T-helper 2 cell treated with Interferon-gamma antibody and Interleukin-4, amounts not matched to agents 5 μg/mL and 100 μg/mL, for 36 hours (primary cell): Measurements from ENCODE around the gene SKOR1.

Experiments
- DNase-seq: peaks from one replicate; pipeline ENCODE4 v3.0.0; 2021; ENCODE audit warnings: low spot score
- H3K27ac Mint-ChIP-seq: one replicate; pipeline ENCODE4 v1.8.0; 2021; ENCODE audit warnings: mild to moderate bottlenecking, mixed read lengths
- H3K27me3 Mint-ChIP-seq: one replicate; pipeline ENCODE4 v1.8.0; 2021; ENCODE audit warnings: low read depth, mixed read lengths
- H3K36me3 Mint-ChIP-seq: one replicate; pipeline ENCODE4 v1.8.0; 2021; ENCODE audit warnings: low read depth, mixed read lengths
- H3K4me1 Mint-ChIP-seq: one replicate; pipeline ENCODE4 v1.8.0; 2021; ENCODE audit warnings: low read depth, mixed read lengths
- H3K4me3 Mint-ChIP-seq: one replicate; pipeline ENCODE4 v1.8.0; 2022; ENCODE audit warnings: mild to moderate bottlenecking, moderate library complexity, mixed read lengths
- H3K9me3 Mint-ChIP-seq: one replicate; pipeline ENCODE4 v1.8.0; 2021; ENCODE audit warnings: mixed read lengths

Gene SKOR1

GRCh38 chr15:67824976-67825880 lies at the start of gene SKOR1:
SKOR1 (plus strand) TSS chr15:67825509; CDS start chr15:67825603, 94 bp downstream.
- peaks cover 73% of the 10 kb centered on the region for H3K27me3 Mint-ChIP-seq
- H3K4me3 Mint-ChIP-seq = peak within 1 kb of the TSS; percentile 71
- peaks cover 14% of the 10 kb centered on the region for H3K4me1 Mint-ChIP-seq
- peak within 1 kb of the TSS; percentile 67 for H3K27ac Mint-ChIP-seq
- DNase-seq = no peak
- peaks cover 6% of the 10 kb centered on the region for H3K36me3 Mint-ChIP-seq
- no peaks in the 10 kb centered on the region for H3K9me3 Mint-ChIP-seq

- no peaks in the 10 kb centered on the region for H3K9me3 Mint-ChIP-seq
- no peak overlapping the region for H3K27ac Mint-ChIP-seq
- H3K4me3 Mint-ChIP-seq = no peak overlapping the region
- H3K27me3 Mint-ChIP-seq = no peaks in the 10 kb centered on the region
- H3K4me1 Mint-ChIP-seq = no peaks in the 10 kb centered on the region
- no peaks in the 10 kb centered on the region for H3K36me3 Mint-ChIP-seq
- no peak for DNase-seq
These were observed 49.3 kb upstream of the SKOR1 start for GRCh38 chr15:67775998-67776397.

GRCh38 chr15:67776600-67776999 lies 48.7 kb upstream of the SKOR1 start:
- DNase-seq = no peak

GRCh38 chr15:67777071-67777470 lies 48.2 kb upstream of the SKOR1 start:
- no peaks in the 10 kb centered on the region for H3K4me1 Mint-ChIP-seq
- no peak for DNase-seq
- no peaks in the 10 kb centered on the region for H3K9me3 Mint-ChIP-seq
- no peaks in the 10 kb centered on the region for H3K27me3 Mint-ChIP-seq
- H3K36me3 Mint-ChIP-seq = no peaks in the 10 kb centered on the region
- no peak overlapping the region for H3K27ac Mint-ChIP-seq
- H3K4me3 Mint-ChIP-seq = no peak overlapping the region

More at GRCh38 chr15:67776600-67776999, 48.7 kb upstream of the SKOR1 start:
- Mint-ChIP-seq H3K4me3 (no peak overlapping the region), H3K27ac (no peak overlapping the region), H3K9me3 (no peaks in the 10 kb centered on the region), H3K36me3 (no peaks in the 10 kb centered on the region), H3K4me1 (no peaks in the 10 kb centered on the region), H3K27me3 (no peaks in the 10 kb centered on the region)

- no peaks in the 10 kb centered on the region for H3K36me3 Mint-ChIP-seq
- H3K9me3 Mint-ChIP-seq = no peaks in the 10 kb centered on the region
- H3K4me3 Mint-ChIP-seq = no peak overlapping the region
- DNase-seq = no peak
- H3K27me3 Mint-ChIP-seq = no peaks in the 10 kb centered on the region
- H3K4me1 Mint-ChIP-seq = no peaks in the 10 kb centered on the region
- H3K27ac Mint-ChIP-seq = no peak overlapping the region
These were observed 47.5 kb upstream of the SKOR1 start for GRCh38 chr15:67777773-67778172.

GRCh38 chr15:67778968-67779548 lies 46.3 kb upstream of the SKOR1 start:
- peaks cover 3% of the 10 kb centered on the region for H3K36me3 Mint-ChIP-seq
- no peak overlapping the region for H3K27ac Mint-ChIP-seq
- no peaks in the 10 kb centered on the region for H3K27me3 Mint-ChIP-seq
- DNase-seq = no peak
- no peak overlapping the region for H3K4me3 Mint-ChIP-seq
- H3K9me3 Mint-ChIP-seq = no peaks in the 10 kb centered on the region
- peaks cover 10% of the 10 kb centered on the region for H3K4me1 Mint-ChIP-seq

- H3K27me3 Mint-ChIP-seq = no peaks in the 10 kb centered on the region
- H3K27ac Mint-ChIP-seq = no peak overlapping the region
- no peak for DNase-seq
- H3K36me3 Mint-ChIP-seq = peaks cover 3% of the 10 kb centered on the region
- no peaks in the 10 kb centered on the region for H3K9me3 Mint-ChIP-seq
- peaks cover 16% of the 10 kb centered on the region for H3K4me1 Mint-ChIP-seq
- H3K4me3 Mint-ChIP-seq = no peak overlapping the region
These were observed 45.7 kb upstream of the SKOR1 start for GRCh38 chr15:67779549-67780111.

- Mint-ChIP-seq H3K27ac (no peak overlapping the region), H3K27me3 (no peaks in the 10 kb centered on the region), H3K9me3 (no peaks in the 10 kb centered on the region), H3K36me3 (peaks cover 3% of the 10 kb centered on the region), H3K4me1 (peaks cover 22% of the 10 kb centered on the region), H3K4me3 (no peak overlapping the region)
- no peak for DNase-seq
These were observed 44.2 kb upstream of the SKOR1 start for GRCh38 chr15:67781061-67781460.

GRCh38 chr15:67781907-67782690 lies 43.2 kb upstream of the SKOR1 start:
- H3K4me1 Mint-ChIP-seq = peaks cover 22% of the 10 kb centered on the region
- H3K27me3 Mint-ChIP-seq = no peaks in the 10 kb centered on the region
- no peak for DNase-seq
- H3K27ac Mint-ChIP-seq = no peak overlapping the region
- no peak overlapping the region for H3K4me3 Mint-ChIP-seq
- H3K36me3 Mint-ChIP-seq = peaks cover 3% of the 10 kb centered on the region
- H3K9me3 Mint-ChIP-seq = no peaks in the 10 kb centered on the region

- Mint-ChIP-seq H3K4me3 (no peak overlapping the region), H3K9me3 (no peaks in the 10 kb centered on the region), H3K27ac (no peak overlapping the region), H3K36me3 (peaks cover 3% of the 10 kb centered on the region), H3K27me3 (no peaks in the 10 kb centered on the region), H3K4me1 (peaks cover 22% of the 10 kb centered on the region)
- DNase-seq = no peak
These were observed 42.7 kb upstream of the SKOR1 start for GRCh38 chr15:67782691-67782991.

- Mint-ChIP-seq H3K4me1 (peaks cover 22% of the 10 kb centered on the region), H3K27ac (peak overlapping the region; percentile 73), H3K27me3 (no peaks in the 10 kb centered on the region), H3K36me3 (peaks cover 3% of the 10 kb centered on the region), H3K9me3 (no peaks in the 10 kb centered on the region), H3K4me3 (peak overlapping the region; percentile 61)
- peak; percentile 19 for DNase-seq
These were observed 42.0 kb upstream of the SKOR1 start for GRCh38 chr15:67783303-67783702.

- peaks cover 3% of the 10 kb centered on the region for H3K36me3 Mint-ChIP-seq
- H3K9me3 Mint-ChIP-seq = no peaks in the 10 kb centered on the region
- H3K4me1 Mint-ChIP-seq = peaks cover 22% of the 10 kb centered on the region
- no peaks in the 10 kb centered on the region for H3K27me3 Mint-ChIP-seq
- DNase-seq = no peak
- no peak overlapping the region for H3K27ac Mint-ChIP-seq
- no peak overlapping the region for H3K4me3 Mint-ChIP-seq
These were observed 41.1 kb upstream of the SKOR1 start for GRCh38 chr15:67784090-67784781.

GRCh38 chr15:67784856-67785430 lies 40.4 kb upstream of the SKOR1 start:
- H3K4me1 Mint-ChIP-seq = peaks cover 22% of the 10 kb centered on the region
- no peaks in the 10 kb centered on the region for H3K27me3 Mint-ChIP-seq
- peaks cover 3% of the 10 kb centered on the region for H3K36me3 Mint-ChIP-seq
- H3K27ac Mint-ChIP-seq = peak overlapping the region; percentile 38
- no peak overlapping the region for H3K4me3 Mint-ChIP-seq
- no peaks in the 10 kb centered on the region for H3K9me3 Mint-ChIP-seq
- DNase-seq = no peak
